ENCODE data around the gene ULK4.
"Not testable (repeated sequence)": the region's sequence is repeated elsewhere in the genome, so short reads cannot be mapped to it uniquely, and the experiment has no call there.

Gene ULK4

DNA sequence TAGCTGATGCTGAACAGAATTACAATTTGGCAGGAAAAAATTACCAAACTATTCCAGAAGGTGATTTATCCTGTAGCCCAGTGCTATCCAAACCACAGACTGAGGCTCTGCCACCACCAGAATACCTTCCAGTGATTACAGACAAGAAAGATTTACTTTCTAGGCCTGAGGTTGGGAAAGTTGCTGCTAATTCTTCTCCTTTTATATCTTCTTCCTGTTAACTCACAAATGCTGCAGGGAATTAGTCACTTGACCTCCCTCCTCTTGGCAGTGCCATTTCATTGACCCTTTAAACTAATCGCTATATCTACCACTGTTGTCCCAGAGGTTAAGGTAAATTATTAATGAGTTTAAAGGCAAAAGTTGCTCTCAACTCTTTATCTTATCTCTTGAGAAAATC, 644.2 kb downstream of the ULK4 start:
- no peak for DNase-seq (ENCODE audit: low read depth in 2 of 2)

DNA sequence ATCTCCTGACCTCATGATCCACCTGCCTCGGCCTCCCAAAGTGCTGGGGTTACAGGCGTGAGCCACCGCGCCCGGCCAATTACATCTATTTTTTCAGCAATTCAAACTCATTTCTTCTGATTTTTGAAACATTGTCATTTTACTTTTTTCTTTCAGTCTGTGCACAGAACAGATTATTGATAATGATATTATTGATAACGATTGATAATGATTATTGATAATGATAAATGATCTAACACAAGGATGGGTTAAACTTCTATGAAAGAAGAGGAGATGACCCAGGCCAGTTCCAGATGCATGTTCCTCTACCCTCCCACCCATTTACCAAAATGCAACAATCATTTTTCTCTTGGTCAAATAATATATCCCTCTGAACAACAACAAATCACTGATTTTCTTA, 644.6 kb downstream of the ULK4 start:
- DNase-seq (ENCODE audit: low read depth in 2 of 2), result no peak

DNA sequence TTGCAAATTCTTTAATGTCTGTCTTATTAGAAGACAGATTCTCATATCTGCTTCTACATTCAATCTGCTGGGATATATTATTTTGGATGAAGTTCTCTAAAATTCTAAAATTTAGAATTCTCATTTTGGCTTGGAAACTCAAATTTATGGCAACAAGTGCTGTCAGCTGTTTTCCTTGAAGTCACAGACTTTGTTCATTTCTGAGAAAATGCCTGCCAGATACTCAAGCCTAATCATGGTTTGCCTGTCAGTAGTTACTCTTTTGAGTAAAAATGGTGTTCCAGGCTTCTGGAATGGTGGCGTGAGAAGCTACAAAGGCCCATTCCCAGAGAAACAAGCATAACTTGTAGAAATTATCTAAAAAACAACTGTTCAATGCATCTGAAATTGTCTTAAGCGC, 646.8 kb downstream of the ULK4 start:
- DNase-seq (ENCODE audit: low read depth in 2 of 2), result no peak

DNA sequence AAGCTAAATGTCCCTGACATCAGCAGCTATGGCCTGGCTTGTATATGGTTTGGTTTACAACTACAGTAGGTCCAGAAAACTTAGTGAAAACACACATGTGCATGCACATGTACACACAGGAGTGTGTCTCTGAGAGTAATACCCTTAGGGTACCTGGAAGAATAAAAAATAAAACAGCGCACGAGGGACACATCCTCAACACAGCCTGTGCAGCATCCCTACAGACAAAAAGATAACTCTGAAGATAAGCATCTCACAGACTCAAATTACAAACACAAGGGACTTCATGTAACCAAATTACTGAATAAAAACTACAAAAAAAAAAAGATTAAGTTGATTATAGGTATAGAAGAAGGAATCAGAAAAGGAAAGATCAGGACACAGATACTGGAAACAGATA, 653.8 kb downstream of the ULK4 start:
- no peak for DNase-seq (ENCODE audit: low read depth in 2 of 2)

DNA sequence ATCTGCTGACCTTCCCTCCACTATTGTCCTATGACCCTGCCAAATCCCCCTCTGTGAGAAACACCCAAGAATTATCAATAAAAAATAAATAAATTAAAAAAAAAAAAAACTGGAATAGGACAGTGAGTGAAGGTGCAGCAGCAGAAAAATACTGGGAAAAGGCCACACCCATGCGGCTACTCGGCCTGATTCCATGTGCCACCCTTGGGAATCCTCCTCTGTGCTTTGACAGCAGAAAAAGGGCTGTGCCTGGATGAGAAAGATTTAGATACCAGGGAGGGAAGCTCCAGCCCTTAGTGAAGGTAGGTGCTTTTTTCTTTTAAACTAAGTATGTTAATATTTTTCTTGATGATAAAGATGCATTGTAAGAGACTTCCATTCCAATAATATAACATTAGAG, 654.8 kb downstream of the ULK4 start:
- DNase-seq (ENCODE audit: low read depth in 2 of 2), result no peak

DNA sequence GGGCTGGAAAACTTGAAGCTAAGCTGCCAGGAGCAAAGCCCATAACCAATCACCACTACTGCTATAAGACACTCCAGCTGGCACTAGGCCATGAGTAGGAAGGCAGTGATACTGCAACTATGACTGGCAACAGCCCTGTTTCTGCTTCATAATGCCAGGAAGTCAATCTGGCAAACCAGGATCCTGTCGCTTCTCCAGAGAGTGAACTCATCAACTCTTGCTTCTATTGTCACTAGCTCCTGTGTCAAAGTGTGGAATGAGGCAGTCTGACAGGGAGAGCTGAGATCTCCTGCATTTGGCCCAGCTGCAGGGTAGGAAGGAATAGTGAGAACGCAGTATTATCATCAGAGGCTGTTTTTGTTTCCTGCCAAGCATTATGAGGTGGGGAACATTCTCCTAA, 657.3 kb downstream of the ULK4 start:
- DNase-seq (ENCODE audit: low read depth in 2 of 2), result no peak

DNA sequence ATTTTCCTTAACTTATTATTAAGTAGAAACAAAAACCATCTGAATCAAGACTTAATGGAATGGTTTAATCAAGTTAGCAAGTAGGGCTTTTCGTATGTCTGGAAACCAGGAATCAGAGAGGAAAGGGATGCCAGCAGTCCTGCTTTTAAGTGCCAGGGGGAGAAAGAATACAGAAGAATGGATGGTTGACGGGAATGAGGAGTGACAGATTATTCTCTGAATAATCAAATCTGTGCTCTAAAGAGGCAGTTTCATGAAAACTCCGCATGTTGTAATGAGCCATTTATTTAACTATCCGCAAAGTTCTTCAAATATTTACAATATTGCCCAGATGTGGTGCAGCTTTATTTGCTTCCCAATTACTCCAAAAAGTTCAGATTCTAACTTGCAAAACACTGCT, 659.6 kb downstream of the ULK4 start:
- no peak for DNase-seq (ENCODE audit: low read depth in 2 of 2)

DNA sequence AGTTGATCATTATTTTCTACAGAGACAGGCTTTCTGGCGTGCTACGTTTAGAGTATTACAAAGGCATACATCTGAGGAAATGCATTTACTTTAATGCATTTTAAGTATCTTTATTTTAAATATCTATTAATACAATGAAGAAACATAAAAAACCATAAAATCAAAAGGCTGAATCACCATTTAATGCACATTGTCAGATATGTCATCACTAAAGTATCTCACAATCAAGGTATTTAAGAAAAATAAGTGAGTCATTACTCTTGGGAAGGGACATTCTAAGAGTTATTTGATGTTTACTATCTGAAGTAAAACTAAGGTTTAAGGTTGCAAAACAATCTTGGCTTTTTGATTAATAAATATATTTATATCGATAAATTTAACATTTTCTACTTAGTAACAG, 660.4 kb downstream of the ULK4 start:
- DNase-seq (ENCODE audit: low read depth in 2 of 2), result no peak

DNA sequence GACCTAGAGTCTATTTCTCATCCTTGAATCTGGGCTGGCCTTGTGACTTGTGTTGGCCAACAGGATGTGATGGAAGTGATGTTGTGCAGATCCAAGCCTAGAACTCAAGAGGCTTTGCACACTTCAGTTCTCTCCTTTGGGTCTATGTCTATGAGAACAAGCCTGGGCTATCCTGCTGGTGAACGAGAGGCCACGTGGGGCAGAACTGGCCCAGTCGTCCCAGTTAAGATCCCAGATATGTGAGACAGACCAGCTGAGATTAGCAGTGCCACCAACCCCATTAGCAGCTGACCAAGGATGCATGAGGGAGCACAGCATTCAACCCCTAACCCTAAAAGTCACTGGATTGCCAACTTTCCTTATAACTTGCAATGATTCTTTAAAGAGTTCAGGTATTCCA, 662.9 kb downstream of the ULK4 start:
- DNase-seq (ENCODE audit: low read depth in 2 of 2), result no peak

DNA sequence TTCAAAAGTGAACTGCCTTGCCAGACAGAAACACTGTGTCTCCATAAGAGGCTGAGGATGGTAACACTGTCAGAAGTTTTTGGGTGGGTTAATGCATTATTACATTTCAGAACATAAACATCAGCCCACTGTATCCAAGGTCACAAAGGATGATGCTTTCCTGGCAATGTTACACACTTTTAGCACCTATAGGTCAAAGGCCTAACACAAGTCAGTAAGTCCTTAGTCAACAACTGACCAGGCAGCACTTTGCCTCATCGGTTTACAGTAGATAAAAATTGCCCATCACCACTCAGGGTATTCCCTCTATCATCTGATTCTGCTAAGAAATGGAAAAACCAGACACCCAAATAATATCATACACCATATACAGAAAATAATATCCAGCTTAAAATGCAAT, 664.2 kb downstream of the ULK4 start:
- no peak for DNase-seq (ENCODE audit: low read depth in 2 of 2)

DNA sequence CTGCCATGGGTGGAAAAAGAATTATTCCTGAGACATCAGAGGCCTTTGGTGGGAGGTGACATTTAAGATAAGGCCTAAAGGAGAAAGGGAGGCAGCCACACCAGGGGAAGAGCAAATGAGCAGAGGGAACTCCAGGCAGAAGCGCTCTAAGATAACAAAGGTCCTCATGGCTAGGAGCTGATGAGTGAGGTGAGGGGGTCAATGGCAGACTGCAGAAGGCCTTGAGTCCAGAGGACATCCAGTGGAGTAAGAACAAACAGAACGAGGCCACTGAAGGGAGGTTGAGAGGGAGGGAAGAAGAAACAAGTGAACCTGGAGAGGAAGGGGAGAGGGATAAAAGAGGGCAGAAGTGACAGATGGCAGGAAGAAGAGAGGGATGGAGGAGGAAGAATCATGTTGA, 665.3 kb downstream of the ULK4 start:
- DNase-seq (ENCODE audit: low read depth in 2 of 2), result no peak

DNA sequence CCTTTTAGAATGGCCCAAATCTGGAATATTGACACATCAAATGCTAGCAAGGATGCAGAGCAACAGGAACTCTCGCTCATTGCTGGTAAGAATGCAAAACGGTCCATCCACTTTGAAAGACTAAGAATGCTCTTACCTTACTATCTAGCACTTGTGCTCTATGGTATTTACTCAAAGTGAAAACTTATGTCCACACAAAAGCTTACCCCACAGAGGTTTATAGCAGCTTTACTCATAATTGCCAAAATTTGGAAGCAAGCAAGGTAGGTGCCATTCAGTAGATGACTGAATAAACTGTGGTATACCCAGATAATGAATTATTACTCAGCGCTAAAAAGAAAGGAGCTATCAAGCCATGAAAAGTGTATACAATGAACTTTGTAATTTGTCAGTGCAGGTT, 666.2 kb downstream of the ULK4 start:
- DNase-seq (ENCODE audit: low read depth in 2 of 2), result no peak

DNA sequence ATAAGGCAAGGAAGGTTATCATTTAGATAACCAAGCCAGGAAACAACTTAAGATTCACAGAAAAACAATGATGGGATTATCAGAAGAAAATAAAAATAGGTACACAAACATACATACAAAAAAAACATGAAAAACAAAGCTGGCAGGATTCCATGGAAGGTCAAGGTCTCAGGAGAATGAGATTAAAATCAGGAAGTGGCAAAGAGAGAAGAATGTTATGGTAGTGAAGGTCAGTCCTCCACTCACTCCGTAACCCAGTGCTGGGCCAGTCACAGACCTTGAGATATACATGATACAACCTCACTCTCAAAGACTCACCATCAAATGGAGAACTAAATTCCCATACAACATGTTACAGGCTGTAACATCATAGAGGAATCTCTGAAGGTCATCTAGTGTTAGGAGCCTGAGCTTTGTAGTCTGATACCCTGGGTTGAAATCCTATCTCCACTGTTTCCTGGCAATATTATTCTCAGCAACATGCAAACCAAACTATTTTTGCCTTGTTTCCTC, 668.7 kb downstream of the ULK4 start:
- DNase-seq (ENCODE audit: low read depth in 2 of 2), result no peak

DNA sequence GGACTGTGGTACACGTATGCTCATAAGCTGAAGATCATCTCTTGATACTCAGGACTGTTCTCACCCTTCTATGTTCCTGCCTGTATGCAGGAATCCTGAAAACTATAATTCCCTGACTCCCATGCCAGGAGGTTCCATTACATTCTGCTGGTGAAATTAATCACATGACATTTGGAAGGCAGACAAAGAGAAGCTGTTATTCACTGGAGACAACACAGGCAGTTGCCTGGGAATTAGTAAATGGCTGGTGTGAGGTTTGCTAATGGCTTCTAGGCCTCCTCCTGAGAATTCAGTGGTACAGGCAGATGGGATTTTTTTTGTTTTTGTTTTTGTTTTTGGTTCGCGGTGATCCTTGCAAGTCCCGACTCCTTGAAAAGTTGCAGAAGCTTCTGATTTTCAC, 671.2 kb downstream of the ULK4 start:
- DNase-seq (ENCODE audit: low read depth in 2 of 2), result no peak

DNA sequence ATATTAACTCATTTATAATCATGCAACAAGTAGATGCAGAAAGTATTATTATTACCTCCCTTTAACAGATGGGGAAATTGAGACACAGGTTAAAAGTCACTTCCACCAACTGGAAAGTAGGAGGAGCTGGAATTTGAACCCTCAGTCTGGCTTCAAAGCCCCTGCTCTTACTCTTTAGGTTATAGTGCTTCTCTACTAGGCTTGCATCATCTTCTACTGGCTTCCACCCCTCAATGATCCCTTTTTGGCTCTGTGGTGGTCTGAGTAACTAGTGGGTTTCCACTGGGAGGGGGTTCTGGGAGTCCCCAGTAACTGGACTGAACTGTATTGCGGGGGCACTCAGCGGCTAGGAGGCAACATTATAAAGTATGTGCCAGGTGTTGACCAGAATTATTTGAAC, 671.6 kb downstream of the ULK4 start:
- no peak for DNase-seq (ENCODE audit: low read depth in 2 of 2)

DNA sequence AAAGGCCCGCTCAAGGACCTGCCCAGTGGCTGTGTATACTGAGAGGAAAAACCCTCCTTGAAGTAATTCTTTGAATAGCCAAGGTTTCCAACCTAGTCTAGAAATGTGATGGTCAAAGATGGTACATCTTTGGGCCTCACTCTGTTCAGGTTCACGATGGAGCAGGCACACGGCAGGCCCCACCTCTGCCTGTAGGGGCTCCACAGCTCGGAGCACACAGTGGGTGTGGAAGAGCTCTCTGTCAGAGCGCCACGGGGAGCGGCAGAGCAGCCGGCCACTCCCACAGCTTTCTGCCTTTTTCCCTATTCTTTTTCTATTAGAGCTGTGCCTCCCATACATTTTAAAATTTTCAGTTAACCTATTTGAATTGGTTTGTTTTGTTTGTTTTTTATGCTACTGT, 673.1 kb downstream of the ULK4 start:
- no peak for DNase-seq (ENCODE audit: low read depth in 2 of 2)

DNA sequence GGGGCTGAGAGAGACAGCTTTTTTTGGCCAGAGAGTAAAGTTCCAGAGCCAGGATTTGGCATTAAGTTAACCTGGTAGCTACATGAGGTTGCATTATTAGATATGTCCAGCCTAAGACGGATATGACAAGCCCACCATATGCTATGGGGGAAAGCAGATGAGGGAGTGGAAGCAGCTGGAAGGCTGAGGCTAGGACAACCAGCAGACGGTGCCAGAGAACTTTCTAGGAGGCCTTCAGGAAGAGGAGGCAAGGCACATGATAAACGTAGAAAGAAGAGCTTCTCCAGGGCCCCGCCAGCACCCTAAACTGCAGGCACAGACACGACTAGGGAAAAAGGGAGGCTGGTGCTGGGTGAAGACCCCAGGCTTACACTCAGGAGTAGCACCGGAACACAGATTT, 675.6 kb downstream of the ULK4 start:
- DNase-seq (ENCODE audit: low read depth in 2 of 2), result no peak

DNA sequence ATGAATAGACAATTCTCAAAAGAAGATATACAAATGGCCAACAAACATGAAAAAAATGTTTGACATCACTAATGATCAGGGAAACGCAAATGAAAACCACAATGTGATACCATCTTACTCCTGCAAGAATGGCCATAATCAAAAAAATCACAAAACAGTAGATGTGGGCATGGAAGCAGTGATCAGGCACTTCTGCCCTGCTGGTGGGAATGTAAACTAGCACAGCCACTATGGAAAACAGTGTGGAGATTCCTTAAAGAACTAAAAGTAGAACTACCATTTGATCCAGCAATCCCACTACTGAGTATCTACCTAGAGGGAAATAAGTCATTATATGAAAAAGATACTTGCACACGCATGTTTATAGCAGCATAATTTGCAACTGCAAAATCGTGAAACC, 677.0 kb downstream of the ULK4 start:
- not testable (repeated sequence) for DNase-seq (ENCODE audit: low read depth in 2 of 2)

DNA sequence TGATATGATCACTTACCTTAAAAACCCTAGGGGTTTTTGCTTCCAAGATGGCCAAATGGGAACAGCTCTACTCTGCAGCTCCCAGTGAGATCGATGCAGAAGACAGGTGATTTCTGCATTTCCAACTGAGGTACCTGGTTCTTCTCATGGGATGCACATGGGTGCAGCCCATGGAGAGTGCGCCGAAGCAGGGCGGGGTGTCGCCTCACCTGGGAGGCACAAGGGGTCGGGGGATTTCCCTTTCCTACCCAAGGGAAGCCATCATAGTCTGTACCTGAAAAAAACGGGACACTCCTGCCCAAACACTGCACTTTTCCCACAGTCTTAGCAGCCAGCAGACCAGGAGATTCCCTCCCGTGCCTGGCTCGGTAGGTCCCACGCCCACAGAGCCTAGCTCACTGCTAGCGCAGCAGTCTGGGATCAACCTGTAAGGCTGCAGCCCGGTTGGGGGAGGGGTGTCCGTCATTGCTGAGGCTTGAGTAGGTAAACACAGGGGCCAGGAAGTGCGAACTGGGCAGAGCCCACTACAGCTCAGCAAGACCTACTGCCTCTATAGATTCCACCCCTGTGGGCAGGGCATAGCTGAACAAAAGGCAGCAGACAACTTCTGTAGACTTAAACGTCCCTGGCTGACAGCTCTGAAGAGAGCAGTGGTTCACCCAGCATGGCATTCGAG, 684.0 kb downstream of the ULK4 start:
- DNase-seq (ENCODE audit: low read depth in 2 of 2), result no peak

DNA sequence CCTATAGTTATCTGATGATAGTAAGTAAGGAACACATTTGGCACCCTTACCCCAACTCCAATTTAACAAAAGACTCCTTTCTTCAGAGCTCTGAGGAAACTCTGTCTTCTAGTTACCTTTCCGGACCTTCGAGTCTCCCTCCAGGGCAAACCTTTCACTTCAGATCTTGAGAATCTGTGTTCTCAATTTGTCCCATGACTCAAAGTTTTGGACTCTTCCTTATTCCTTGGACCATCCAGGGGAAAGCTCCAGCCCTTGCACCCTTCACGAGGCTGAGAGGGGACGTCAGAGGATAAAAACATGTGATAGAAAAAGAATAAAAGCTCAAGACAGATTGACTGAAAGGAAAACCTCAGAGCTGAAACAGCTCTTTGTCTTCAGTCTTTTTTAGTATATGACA, 685.7 kb downstream of the ULK4 start:
- DNase-seq (ENCODE audit: low read depth in 2 of 2), result no peak

DNA sequence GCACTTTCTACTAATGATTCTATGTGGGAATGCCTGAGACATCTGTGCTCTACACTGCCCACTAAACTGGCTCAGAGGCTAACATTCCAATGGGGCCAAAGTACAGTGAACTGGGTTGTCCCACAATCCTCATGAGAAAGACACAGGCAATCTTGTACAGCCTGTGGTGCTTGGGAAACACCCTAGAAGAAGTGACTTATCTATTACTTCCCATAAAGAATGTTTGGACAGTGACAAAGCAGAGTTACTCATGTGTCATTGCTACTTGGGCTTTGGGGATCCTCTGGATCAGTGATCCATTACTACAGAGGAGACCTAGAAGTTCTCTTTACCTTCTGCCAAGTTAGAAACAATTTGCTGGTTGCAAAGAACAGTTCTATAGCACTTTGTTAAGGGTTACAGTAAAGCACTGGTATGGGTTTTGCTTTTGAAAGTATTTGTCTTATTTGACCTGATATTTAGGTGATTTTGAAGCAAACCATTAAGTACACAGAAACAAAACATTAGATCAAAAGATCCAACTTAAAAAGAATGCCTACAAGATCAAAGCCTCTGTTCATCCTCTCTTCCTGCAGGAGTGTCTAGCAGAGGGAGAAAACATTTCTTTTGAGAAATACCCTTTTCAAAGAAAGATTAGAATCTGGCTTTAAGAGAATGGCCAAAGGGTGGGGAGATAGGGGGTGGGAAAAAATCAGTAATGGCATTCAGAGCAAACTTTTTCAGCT, 686.8 kb downstream of the ULK4 start:
- no peak for DNase-seq (ENCODE audit: low read depth in 2 of 2)

DNA sequence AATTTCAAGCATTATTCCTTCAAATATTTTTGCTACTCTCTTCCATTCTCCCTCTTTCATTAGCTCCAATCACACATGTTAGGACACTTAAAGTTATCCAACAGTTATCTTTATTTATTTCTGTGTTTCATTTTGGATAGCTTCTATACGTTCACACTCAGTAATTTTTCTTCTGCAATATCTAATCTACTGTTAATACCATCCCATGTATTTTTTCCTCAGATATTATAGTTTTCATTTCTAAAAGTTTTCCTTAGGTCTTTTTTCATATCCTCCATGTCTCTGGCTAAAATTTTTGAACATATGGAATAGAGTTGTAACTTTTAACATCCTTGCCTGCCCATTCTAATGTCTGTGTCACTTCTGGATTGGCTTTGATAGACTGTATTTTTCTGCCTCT, 689.2 kb downstream of the ULK4 start:
- no peak for DNase-seq (ENCODE audit: low read depth in 2 of 2)

DNA sequence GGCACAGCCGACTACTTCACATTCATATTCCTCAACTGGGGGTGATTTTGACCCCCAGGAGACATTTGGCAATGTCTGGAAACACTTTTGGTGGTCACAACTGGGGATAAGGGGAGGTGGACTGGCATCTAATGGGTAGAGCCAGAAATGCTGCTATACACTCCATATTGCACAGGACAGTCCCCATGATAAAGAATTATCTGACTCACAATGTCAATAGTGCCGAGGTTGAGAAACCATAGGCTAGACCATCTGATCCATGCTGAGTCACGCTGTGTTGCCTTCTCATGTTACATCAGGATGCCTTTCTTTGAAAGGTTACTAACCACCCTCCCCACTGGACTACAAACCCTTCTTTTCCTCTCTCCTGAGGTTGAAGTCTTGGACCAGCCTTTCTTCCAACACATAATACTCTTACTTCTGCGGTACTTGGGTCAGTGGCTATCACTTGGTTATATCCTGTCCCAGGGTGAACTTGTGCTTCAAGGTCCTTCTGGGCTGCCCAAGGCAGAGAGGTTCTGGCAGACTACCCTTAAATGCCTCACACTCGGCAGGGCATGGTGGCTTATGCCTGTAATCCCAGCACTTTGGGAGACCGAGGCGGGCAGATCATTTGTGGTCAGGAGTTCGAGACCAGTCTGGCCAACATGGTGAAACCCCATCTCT, 693.8 kb downstream of the ULK4 start:
- peak; percentile 71 to 72 for DNase-seq (ENCODE audit: low read depth in 2 of 2)
